ENCODE measurements around the gene SHISA5.

DNA sequence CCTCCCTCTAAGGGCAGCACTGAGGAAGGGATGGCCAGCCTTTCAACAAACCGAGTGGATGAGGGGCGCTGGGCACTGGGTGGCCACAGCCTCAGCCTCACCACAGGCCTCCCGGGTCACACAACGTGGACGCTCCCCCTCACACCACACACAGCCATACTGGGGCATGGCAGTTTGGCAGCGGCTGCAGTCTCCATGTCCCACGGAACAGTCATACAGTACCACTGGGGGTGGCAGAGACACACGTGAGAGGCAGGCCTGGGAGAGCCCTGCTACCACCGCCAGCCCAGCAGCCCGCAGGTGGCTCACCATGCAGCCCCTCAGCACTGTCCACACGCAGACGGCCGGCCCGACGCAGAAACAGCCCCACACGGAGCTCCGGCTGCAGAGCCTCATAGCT is 85.8 kb downstream of the SHISA5 start:
- TF ChIP-seq, protein P1, sequence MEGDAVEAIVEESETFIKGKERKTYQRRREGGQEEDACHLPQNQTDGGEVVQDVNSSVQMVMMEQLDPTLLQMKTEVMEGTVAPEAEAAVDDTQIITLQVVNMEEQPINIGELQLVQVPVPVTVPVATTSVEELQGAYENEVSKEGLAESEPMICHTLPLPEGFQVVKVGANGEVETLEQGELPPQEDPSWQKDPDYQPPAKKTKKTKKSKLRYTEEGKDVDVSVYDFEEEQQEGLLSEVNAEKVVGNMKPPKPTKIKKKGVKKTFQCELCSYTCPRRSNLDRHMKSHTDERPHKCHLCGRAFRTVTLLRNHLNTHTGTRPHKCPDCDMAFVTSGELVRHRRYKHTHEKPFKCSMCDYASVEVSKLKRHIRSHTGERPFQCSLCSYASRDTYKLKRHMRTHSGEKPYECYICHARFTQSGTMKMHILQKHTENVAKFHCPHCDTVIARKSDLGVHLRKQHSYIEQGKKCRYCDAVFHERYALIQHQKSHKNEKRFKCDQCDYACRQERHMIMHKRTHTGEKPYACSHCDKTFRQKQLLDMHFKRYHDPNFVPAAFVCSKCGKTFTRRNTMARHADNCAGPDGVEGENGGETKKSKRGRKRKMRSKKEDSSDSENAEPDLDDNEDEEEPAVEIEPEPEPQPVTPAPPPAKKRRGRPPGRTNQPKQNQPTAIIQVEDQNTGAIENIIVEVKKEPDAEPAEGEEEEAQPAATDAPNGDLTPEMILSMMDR (IDR thresholded peaks at IDR 0.05), result no peak
- TF ChIP-seq POLR2A (IDR thresholded peaks at IDR 0.05) (no peak), POLR2AphosphoS5 (IDR thresholded peaks at IDR 0.05) (no peak), EP300 (IDR thresholded peaks at IDR 0.05) (no peak)
